ENCODE measurements around the gene TNS1. TPM values are rescaled to one million over a fixed set of nuclear protein-coding genes. Genes with fewer than 3 reads are reported as not detected.

The TNS1 gene
- total RNA-seq, 1 experiment from 2014 or later = 6.2 TPM

DNA sequence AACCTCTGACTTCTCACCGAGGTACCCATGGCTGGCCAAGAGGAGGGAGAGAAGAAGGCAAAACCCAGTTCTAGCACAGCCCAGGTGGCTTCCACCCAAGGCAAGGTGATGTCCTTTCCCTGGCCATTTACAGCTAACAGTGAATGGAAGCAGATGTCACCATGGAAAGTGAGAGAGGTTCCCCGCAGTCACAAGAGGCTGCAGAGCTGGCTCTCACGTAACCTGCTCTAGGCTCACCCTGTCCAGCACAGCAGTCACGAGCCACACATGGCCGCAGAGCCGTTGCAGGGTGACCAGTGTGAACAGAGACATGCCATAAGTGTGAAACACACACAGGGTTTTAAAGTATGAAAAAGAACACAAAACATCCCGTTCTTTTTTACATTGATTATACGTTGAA, 169.4 kb downstream of the TNS1 start:
- no peak for DNase-seq (ENCODE audit: low read depth, low spot score)
- Histone ChIP-seq H3K9me2 (ENCODE audit: insufficient read depth) (no peaks in the 10 kb centered on the region), H3K4me3 (replicated peaks in 1 of 2; ENCODE audit: low read depth in 1 of 2, low read length in 2 of 2) (no peak overlapping the region), H3K79me2 (ENCODE audit: insufficient read depth, low read length) (no peaks in the 10 kb centered on the region), H2AFZ (ENCODE audit: low read depth, low read length, poor library complexity, severe bottlenecking) (no peak overlapping the region), H3K36me3 (ENCODE audit: control insufficient read depth in 1 of 2, insufficient read depth in 2 of 2, low read length in 2 of 2) (no peaks in the 10 kb centered on the region), H3K27me3 (ENCODE audit: insufficient read depth, low read length) (no peaks in the 10 kb centered on the region), H3K4me1 (ENCODE audit: control insufficient read depth in 1 of 2, insufficient read depth in 2 of 2, low read length in 2 of 2) (peaks cover 4 to 9% of the 10 kb centered on the region in 2 experiments; a peak in 3 of 4 replicates), H3K4me2 (ENCODE audit: low read length) (no peak overlapping the region), H3K9ac (ENCODE audit: low read length) (no peak overlapping the region), H4K20me1 (ENCODE audit: insufficient read depth) (no peaks in the 10 kb centered on the region), H3K9me3 (ENCODE audit: control insufficient read depth in 1 of 2, insufficient read depth in 1 of 2, low read depth in 1 of 2, low read length in 2 of 2) (no peaks in the 10 kb centered on the region), H3K27ac (ENCODE audit: low read depth, low read length) (no peak overlapping the region)
- ChIA-PET CTCF (no interaction called here), POLR2A (no interaction called here), RAD21 (ENCODE audit: low non-redundant PET in 1 of 2, low total read pairs in 2 of 2, uncharacterized antibody in 2 of 2, unreplicated experiment in 2 of 2) (no interaction called here)
- ATAC-seq = no peak
- TF ChIP-seq SRF (IDR thresholded peaks at IDR 0.05; ENCODE audit: low read depth) (no peak), POLR2A (IDR thresholded peaks at IDR 0.05; ENCODE audit: borderline replicate concordance, extremely low read depth, insufficient read depth, insufficient read length) (no peak), YY1 (IDR thresholded peaks at IDR 0.05; ENCODE audit: extremely low read depth, insufficient replicate concordance, low read depth, low read length) (no peak), ZFX (IDR thresholded peaks at IDR 0.05) (no peak), EZH2 (IDR thresholded peaks at IDR 0.05) (no peak), EZH2phosphoT487 (IDR thresholded peaks at IDR 0.05; ENCODE audit: borderline replicate concordance) (no peak), TCF7L2 (IDR thresholded peaks at IDR 0.05; ENCODE audit: borderline replicate concordance, extremely low read depth, insufficient read depth, insufficient read length) (no peak), FOSL1 (IDR thresholded peaks at IDR 0.05; ENCODE audit: low read depth) (no peak), SP1 (IDR thresholded peaks at IDR 0.05; ENCODE audit: low read depth) (no peak), ZNF274 (IDR thresholded peaks at IDR 0.05; ENCODE audit: low read depth, low read length) (no peak), POLR2AphosphoS5 (IDR thresholded peaks at IDR 0.05; ENCODE audit: low read depth, low read length) (no peak), EGR1 (IDR thresholded peaks at IDR 0.05; ENCODE audit: low read depth) (no peak), SIN3A (IDR thresholded peaks at IDR 0.05; ENCODE audit: low read depth) (no peak), ELF1 (IDR thresholded peaks at IDR 0.05; ENCODE audit: borderline replicate concordance, low read depth) (no peak), JUND (IDR thresholded peaks at IDR 0.05) (no peak)
- TF ChIP-seq, protein P1, sequence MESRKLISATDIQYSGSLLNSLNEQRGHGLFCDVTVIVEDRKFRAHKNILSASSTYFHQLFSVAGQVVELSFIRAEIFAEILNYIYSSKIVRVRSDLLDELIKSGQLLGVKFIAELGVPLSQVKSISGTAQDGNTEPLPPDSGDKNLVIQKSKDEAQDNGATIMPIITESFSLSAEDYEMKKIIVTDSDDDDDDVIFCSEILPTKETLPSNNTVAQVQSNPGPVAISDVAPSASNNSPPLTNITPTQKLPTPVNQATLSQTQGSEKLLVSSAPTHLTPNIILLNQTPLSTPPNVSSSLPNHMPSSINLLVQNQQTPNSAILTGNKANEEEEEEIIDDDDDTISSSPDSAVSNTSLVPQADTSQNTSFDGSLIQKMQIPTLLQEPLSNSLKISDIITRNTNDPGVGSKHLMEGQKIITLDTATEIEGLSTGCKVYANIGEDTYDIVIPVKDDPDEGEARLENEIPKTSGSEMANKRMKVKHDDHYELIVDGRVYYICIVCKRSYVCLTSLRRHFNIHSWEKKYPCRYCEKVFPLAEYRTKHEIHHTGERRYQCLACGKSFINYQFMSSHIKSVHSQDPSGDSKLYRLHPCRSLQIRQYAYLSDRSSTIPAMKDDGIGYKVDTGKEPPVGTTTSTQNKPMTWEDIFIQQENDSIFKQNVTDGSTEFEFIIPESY (IDR thresholded peaks at IDR 0.05; ENCODE audit: extremely low read depth, insufficient replicate concordance, low read length) = no peak
- TF ChIP-seq, protein P2, sequence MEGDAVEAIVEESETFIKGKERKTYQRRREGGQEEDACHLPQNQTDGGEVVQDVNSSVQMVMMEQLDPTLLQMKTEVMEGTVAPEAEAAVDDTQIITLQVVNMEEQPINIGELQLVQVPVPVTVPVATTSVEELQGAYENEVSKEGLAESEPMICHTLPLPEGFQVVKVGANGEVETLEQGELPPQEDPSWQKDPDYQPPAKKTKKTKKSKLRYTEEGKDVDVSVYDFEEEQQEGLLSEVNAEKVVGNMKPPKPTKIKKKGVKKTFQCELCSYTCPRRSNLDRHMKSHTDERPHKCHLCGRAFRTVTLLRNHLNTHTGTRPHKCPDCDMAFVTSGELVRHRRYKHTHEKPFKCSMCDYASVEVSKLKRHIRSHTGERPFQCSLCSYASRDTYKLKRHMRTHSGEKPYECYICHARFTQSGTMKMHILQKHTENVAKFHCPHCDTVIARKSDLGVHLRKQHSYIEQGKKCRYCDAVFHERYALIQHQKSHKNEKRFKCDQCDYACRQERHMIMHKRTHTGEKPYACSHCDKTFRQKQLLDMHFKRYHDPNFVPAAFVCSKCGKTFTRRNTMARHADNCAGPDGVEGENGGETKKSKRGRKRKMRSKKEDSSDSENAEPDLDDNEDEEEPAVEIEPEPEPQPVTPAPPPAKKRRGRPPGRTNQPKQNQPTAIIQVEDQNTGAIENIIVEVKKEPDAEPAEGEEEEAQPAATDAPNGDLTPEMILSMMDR (IDR thresholded peaks at IDR 0.05 in 2 of 3, conservative IDR thresholded peaks at IDR 0.05 in 1 of 3; ENCODE audit: borderline replicate concordance in 1 of 3, insufficient read depth in 1 of 3, low read depth in 2 of 3, low read length in 2 of 3) = no peak
- TF ChIP-seq, protein P3, sequence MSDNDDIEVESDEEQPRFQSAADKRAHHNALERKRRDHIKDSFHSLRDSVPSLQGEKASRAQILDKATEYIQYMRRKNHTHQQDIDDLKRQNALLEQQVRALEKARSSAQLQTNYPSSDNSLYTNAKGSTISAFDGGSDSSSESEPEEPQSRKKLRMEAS (IDR thresholded peaks at IDR 0.05) = no peak
- TF ChIP-seq, protein P4, sequence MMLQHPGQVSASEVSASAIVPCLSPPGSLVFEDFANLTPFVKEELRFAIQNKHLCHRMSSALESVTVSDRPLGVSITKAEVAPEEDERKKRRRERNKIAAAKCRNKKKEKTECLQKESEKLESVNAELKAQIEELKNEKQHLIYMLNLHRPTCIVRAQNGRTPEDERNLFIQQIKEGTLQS (IDR thresholded peaks at IDR 0.05) = no peak
- TF ChIP-seq, protein P5, sequence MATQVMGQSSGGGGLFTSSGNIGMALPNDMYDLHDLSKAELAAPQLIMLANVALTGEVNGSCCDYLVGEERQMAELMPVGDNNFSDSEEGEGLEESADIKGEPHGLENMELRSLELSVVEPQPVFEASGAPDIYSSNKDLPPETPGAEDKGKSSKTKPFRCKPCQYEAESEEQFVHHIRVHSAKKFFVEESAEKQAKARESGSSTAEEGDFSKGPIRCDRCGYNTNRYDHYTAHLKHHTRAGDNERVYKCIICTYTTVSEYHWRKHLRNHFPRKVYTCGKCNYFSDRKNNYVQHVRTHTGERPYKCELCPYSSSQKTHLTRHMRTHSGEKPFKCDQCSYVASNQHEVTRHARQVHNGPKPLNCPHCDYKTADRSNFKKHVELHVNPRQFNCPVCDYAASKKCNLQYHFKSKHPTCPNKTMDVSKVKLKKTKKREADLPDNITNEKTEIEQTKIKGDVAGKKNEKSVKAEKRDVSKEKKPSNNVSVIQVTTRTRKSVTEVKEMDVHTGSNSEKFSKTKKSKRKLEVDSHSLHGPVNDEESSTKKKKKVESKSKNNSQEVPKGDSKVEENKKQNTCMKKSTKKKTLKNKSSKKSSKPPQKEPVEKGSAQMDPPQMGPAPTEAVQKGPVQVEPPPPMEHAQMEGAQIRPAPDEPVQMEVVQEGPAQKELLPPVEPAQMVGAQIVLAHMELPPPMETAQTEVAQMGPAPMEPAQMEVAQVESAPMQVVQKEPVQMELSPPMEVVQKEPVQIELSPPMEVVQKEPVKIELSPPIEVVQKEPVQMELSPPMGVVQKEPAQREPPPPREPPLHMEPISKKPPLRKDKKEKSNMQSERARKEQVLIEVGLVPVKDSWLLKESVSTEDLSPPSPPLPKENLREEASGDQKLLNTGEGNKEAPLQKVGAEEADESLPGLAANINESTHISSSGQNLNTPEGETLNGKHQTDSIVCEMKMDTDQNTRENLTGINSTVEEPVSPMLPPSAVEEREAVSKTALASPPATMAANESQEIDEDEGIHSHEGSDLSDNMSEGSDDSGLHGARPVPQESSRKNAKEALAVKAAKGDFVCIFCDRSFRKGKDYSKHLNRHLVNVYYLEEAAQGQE (IDR thresholded peaks at IDR 0.05; ENCODE audit: low read depth) = no peak
- intact Hi-C loops (cut with micrococcal nuclease) = no loop called here
- BruUV-seq (replicated peaks) = no TSS peak

Measured in HCT116 (cell line).